GM18868 (cell line): ENCODE measurements around the gene GAA.

Experiments used
- ATAC-seq: cut with Tn5 transposase; IDR thresholded peaks from one replicate; pipeline ENCODE4 v1.9.1; 2021; ENCODE audit warnings: mild to moderate bottlenecking, moderate library complexity; ENCODE audit not compliant: unreplicated experiment

Gene GAA

GRCh38 chr17:80101011-80101945 is at the start of gene GAA:
GAA (plus strand) TSS chr17:80101581; CDS start chr17:80104587, 3,006 bp downstream.
- ATAC-seq: peak; percentile 66

- ATAC-seq: no peak
These were observed 49.7 kb upstream of the GAA start for GRCh38 chr17:80051681-80052080.

- no peak for ATAC-seq
These were observed 48.3 kb upstream of the GAA start for GRCh38 chr17:80053102-80053501.

- no peak for ATAC-seq
These were observed 45.8 kb upstream of the GAA start for GRCh38 chr17:80055597-80055996.

GRCh38 chr17:80058311-80058955 is 42.9 kb upstream of the GAA start:
- ATAC-seq: no peak

- ATAC-seq: no peak
These were observed 40.7 kb upstream of the GAA start for GRCh38 chr17:80060644-80061043.

GRCh38 chr17:80061421-80061820 is 40.0 kb upstream of the GAA start:
- no peak for ATAC-seq

GRCh38 chr17:80063830-80064585 is 37.4 kb upstream of the GAA start:
- ATAC-seq: no peak

- ATAC-seq: no peak
These were observed 36.7 kb upstream of the GAA start for GRCh38 chr17:80064696-80065095.

- ATAC-seq: no peak
These were observed 35.8 kb upstream of the GAA start for GRCh38 chr17:80065478-80066170.

- no peak for ATAC-seq
These were observed 33.9 kb upstream of the GAA start for GRCh38 chr17:80067393-80067986.

- ATAC-seq: no peak
These were observed 32.8 kb upstream of the GAA start for GRCh38 chr17:80068301-80069222.

- no peak for ATAC-seq
These were observed 30.8 kb upstream of the GAA start for GRCh38 chr17:80070375-80071115.

GRCh38 chr17:80071116-80071841 is 30.1 kb upstream of the GAA start:
- ATAC-seq: no peak

GRCh38 chr17:80072410-80072809 is 29.0 kb upstream of the GAA start:
- no peak for ATAC-seq

GRCh38 chr17:80080081-80080480 is 21.3 kb upstream of the GAA start:
- no peak for ATAC-seq

GRCh38 chr17:80081596-80081995 is 19.8 kb upstream of the GAA start:
- no peak for ATAC-seq
